ENCODE data around the gene MANBA. TPM values are rescaled to one million over a fixed set of nuclear protein-coding genes. Genes with fewer than 3 reads are reported as not detected.

MANBA gene
- total and polyA plus RNA-seq, 2 of the 4 experiments (the other 2 are of a cell fraction): 11.5 to 17.2 TPM

- H4K91ac ChIP-seq (ENCODE audit: insufficient read depth, low read depth, low read length): no peak overlapping the region
- H2BK15ac ChIP-seq (ENCODE audit: low read depth, low read length): no peak overlapping the region
- H3K9me1 ChIP-seq (ENCODE audit: insufficient read depth, low read length): peaks cover 3% of the 10 kb centered on the region; the same call in 1 of the 2 replicates
- H2BK5ac ChIP-seq (ENCODE audit: low read depth, low read length, poor library complexity, severe bottlenecking): no peak overlapping the region
- POLR2A ChIA-PET (ENCODE audit: unreplicated experiment): no interaction called here
- no peaks in the 10 kb centered on the region for H3K4me1 ChIP-seq (ENCODE audit: control insufficient read depth, insufficient read depth, low read length)
- H2AK5ac ChIP-seq (ENCODE audit: low read depth, low read length): no peak overlapping the region
- no peaks in the 10 kb centered on the region for H3K36me3 ChIP-seq (ENCODE audit: control insufficient read depth, insufficient read depth, low read length)
- no peak overlapping the region for H3K4me2 ChIP-seq (ENCODE audit: low read depth, low read length)
- no TSS peak for BruUV-seq (replicated peaks)
- H2BK120ac ChIP-seq (ENCODE audit: low read depth, low read length): no peak overlapping the region
- no peaks in the 10 kb centered on the region for H4K20me1 ChIP-seq (ENCODE audit: insufficient read depth, low read length)
- H3K4ac ChIP-seq (ENCODE audit: low read depth, low read length): no peak overlapping the region
- ATAC-seq (ENCODE audit: low read depth) (no peak), DNase-seq (no peak)
- H3K56ac ChIP-seq (ENCODE audit: extremely low read depth, insufficient read depth, low read length): no peak overlapping the region
- intact Hi-C loops (cut with micrococcal nuclease) (no loop called here), in situ Hi-C loops (cut with MboI; ENCODE audit: low sequenced_read_pairs) (no loop called here), dilution Hi-C loops (cut with HindIII; ENCODE audit: low sequenced_read_pairs, unreplicated experiment) (no loop called here)
- H3K18ac ChIP-seq (ENCODE audit: low read depth, low read length): no peak overlapping the region
- WGBS, 2 experiments (ENCODE audit: extremely low coverage in 2 of 2, insufficient read length in 1 of 2): no CpG with 5 or more reads among the region's 1 CpG
- no peak overlapping the region for H3K14ac ChIP-seq (replicated peaks; ENCODE audit: low read depth, low read length)
- H2AFZ ChIP-seq (replicated peaks; ENCODE audit: low read length, poor library complexity): no peak overlapping the region
- H4K5ac ChIP-seq (ENCODE audit: low read depth, low read length): no peak overlapping the region
- H4K8ac ChIP-seq (ENCODE audit: low read depth in 2 of 2, low read length in 2 of 2): no peak overlapping the region
- TF ChIP-seq CHD1 (IDR thresholded peaks at IDR 0.05; ENCODE audit: low read depth, low read length) (no peak), MAFK (IDR thresholded peaks at IDR 0.05; ENCODE audit: low read depth, low read length) (no peak), MAZ (IDR thresholded peaks at IDR 0.05; ENCODE audit: borderline replicate concordance, low read depth, low read length) (no peak)
- H3K9ac ChIP-seq (ENCODE audit: low read depth, low read length): no peak overlapping the region
- no peak overlapping the region for H3K4me3 ChIP-seq (ENCODE audit: insufficient read depth, low read depth, low read length)
- no peak overlapping the region for H3K27ac ChIP-seq (ENCODE audit: insufficient read depth, low read length)
- no peaks in the 10 kb centered on the region for H3K9me3 ChIP-seq (ENCODE audit: control insufficient read depth, insufficient read depth, low read length)
- no peak overlapping the region for H3K23ac ChIP-seq (ENCODE audit: low read depth, low read length)
- no peaks in the 10 kb centered on the region for H3K79me1 ChIP-seq (ENCODE audit: low read depth in 1 of 2, low read length in 2 of 2)
- H3K27me3 ChIP-seq (ENCODE audit: control insufficient read depth, insufficient read depth, low read length): no peaks in the 10 kb centered on the region
- no peak overlapping the region for H2AK9ac ChIP-seq (replicated peaks; ENCODE audit: low read depth, low read length, poor library complexity)
- H2BK20ac ChIP-seq (ENCODE audit: low read depth, low read length): no peak overlapping the region
- CTCF ChIA-PET: no interaction called here
These were observed 20.8 kb upstream of the MANBA start for GRCh38 chr4:102781570-102781969.
